Astrocyte of the spinal cord (primary cell): ENCODE measurements around the gene CLMP.
"Not testable (repeated sequence)": the region's sequence is repeated elsewhere in the genome, so short reads cannot be mapped to it uniquely, and the experiment has no call there.

Experiments used
- DNase-seq: peaks from one replicate; pipeline ENCODE4 v3.0.0; 2011; ENCODE audit warnings: low read depth, low spot score
- H3K4me3 ChIP-seq: 2 replicates; pipeline ENCODE4 v1.5.1; 2011; ENCODE audit warnings: low read depth, mild to moderate bottlenecking, low read length, moderate library complexity
- CTCF ChIP-seq: IDR thresholded peaks from 2 replicates; pipeline ENCODE4 v1.5.1; 2012; ENCODE audit warnings: low read depth, mild to moderate bottlenecking, low read length, inconsistent platforms
- in situ Hi-C: cut with HindIII; loops from 2 replicates; pipeline ENCODE4 v1.10.0; 2017; ENCODE audit warnings: low sequenced_read_pairs

CLMP gene

GRCh38 chr11:123137431-123138224 lies 57.4 kb downstream of the CLMP start:
- in situ Hi-C loops: no loop called here
- peak; percentile 86 for DNase-seq
- TF ChIP-seq CTCF: peak; percentile 29
- no peak overlapping the region for H3K4me3 ChIP-seq

- no peak for TF ChIP-seq CTCF
- in situ Hi-C loops: no loop called here
- no peak overlapping the region for H3K4me3 ChIP-seq
- no peak for DNase-seq
Observed at GRCh38 chr11:123135863-123136446, 59.1 kb downstream of the CLMP start.

- DNase-seq: no peak
- no peak for TF ChIP-seq CTCF
- H3K4me3 ChIP-seq: no peak overlapping the region
- in situ Hi-C loops: no loop called here
Observed at GRCh38 chr11:123132881-123133280, 62.2 kb downstream of the CLMP start.

GRCh38 chr11:123132034-123132766 lies 62.8 kb downstream of the CLMP start:
- peak; percentile 29 for DNase-seq
- H3K4me3 ChIP-seq, in situ Hi-C loops: not testable (repeated sequence)

- peak; percentile 84 for DNase-seq
- H3K4me3 ChIP-seq: no peak overlapping the region
- in situ Hi-C loops: no loop called here
- no peak for TF ChIP-seq CTCF
Observed at GRCh38 chr11:123129920-123130319, 65.1 kb downstream of the CLMP start.

- in situ Hi-C loops: no loop called here
- DNase-seq: no peak
- H3K4me3 ChIP-seq: no peak overlapping the region
- no peak for TF ChIP-seq CTCF
Observed at GRCh38 chr11:123125169-123125568, 69.9 kb downstream of the CLMP start.

- in situ Hi-C loops: loop anchor here (25.0 kb wide), 1 partner anchor 139 kb away; no protein-coding TSS in a partner anchor
- peak; percentile 34 for DNase-seq
- H3K4me3 ChIP-seq: no peak overlapping the region
- no peak for TF ChIP-seq CTCF
Observed at GRCh38 chr11:123122852-123123251, 72.2 kb downstream of the CLMP start.
